GM12878 (cell line): ENCODE results near the gene STX7. TPM values are rescaled to one million over a fixed set of nuclear protein-coding genes. Genes with fewer than 3 reads are reported as not detected.

Experiments used
- ATAC-seq: fragments of 200-7000 bp; cut with Tn5 transposase; 3 replicates; pipeline ENCODE4 v1.9.1; 2020; ENCODE audit warnings: mild to moderate bottlenecking, moderate library complexity
- BruUV-seq: library from RNA; stranded (reverse); fragments of 400-500 nt; replicated peaks from 2 replicates; lab custom pipeline; 2021; lab: Mats Ljungman, UMichigan
- CTCF ChIA-PET: fragments of 300-600 bp; sonication (Branson Sonifier 250); formaldehyde crosslinking; extraction: SDS; loops from one replicate; lab custom pipeline; 2021; ENCODE audit warnings: inconsistent platforms; lab: Yijun Ruan, JAX
- POLR2A ChIA-PET: fragments of 350-600 bp; formaldehyde crosslinking; extraction: SDS; loops from one replicate; lab custom pipeline; 2021; ENCODE audit warnings: inconsistent platforms; lab: Charles Lee
- RAD21 ChIA-PET: fragments of 300-600 bp; sonication (Branson Sonifier 250); formaldehyde crosslinking; loops from one replicate; lab custom pipeline; 2023; ENCODE audit warnings: antibody characterized with exemption; ENCODE audit not compliant: unreplicated experiment; lab: Charles Lee
- SMC1A ChIA-PET: fragments of 300-600 bp; sonication (Branson Sonifier 250); formaldehyde crosslinking; loops from one replicate; lab custom pipeline; 2023; ENCODE audit not compliant: unreplicated experiment, uncharacterized antibody; lab: Charles Lee
- DNase-seq: peaks from one replicate; pipeline ENCODE4 v3.0.0-alpha.2; 2011; ENCODE audit warnings: low read depth, low spot score
- FAIRE-seq: peaks from 3 replicates; lab custom pipeline; 2011; peaks lifted over from hg19 to GRCh38; lab: Jason Lieb, UNC
- H2AFZ ChIP-seq: 2 replicates; pipeline ENCODE4 v1.6.0; 2011; ENCODE audit warnings: low read depth, low read length, control low read depth; ENCODE audit not compliant: control insufficient read depth
- H3K27ac ChIP-seq: 2 replicates; pipeline ENCODE4 v1.5.1; 2011; ENCODE audit warnings: control low read depth; ENCODE audit not compliant: control insufficient read depth, insufficient read depth
- H3K27me3 ChIP-seq, 2 experiments: replicated peaks in 1 of 2; 2 replicates each; pipeline versions ENCODE4 v1.6.0 to v1.6.1; 2011; ENCODE audit warnings: low read length in 1 of 2; ENCODE audit not compliant: control insufficient read depth in 2 of 2, insufficient read depth in 2 of 2
- H3K36me3 ChIP-seq, 2 experiments: 2 replicates each; pipeline ENCODE4 v1.5.1; 2011; ENCODE audit warnings: low read length in 1 of 2; ENCODE audit not compliant: control insufficient read depth in 2 of 2, insufficient read depth in 2 of 2
- H3K4me1 ChIP-seq: 2 replicates; pipeline ENCODE4 v1.6.1; 2011; ENCODE audit warnings: mild to moderate bottlenecking, low read length, moderate library complexity, mixed read lengths; ENCODE audit not compliant: control insufficient read depth, insufficient read depth
- H3K4me2 ChIP-seq: 2 replicates; pipeline ENCODE4 v1.6.0; 2011; ENCODE audit warnings: control low read depth; ENCODE audit not compliant: control insufficient read depth, insufficient read depth
- H3K4me3 ChIP-seq: fragments of 200-600 bp; sonication (generic); 2 replicates; pipeline ENCODE4 v1.5.1; 2016
- H3K79me2 ChIP-seq: 2 replicates; pipeline ENCODE4 v1.6.0; 2011; ENCODE audit warnings: low read length; ENCODE audit not compliant: control insufficient read depth, insufficient read depth
- H3K9ac ChIP-seq: 2 replicates; pipeline ENCODE4 v1.8.0; 2011; ENCODE audit warnings: low read length, control low read depth, mixed read lengths; ENCODE audit not compliant: control insufficient read depth, insufficient read depth
- H3K9me3 ChIP-seq: replicated peaks from 3 replicates; pipeline ENCODE4 v1.5.1; 2011; ENCODE audit warnings: mild to moderate bottlenecking, low read length; ENCODE audit not compliant: control insufficient read depth, insufficient read depth
- H4K20me1 ChIP-seq: 2 replicates; pipeline ENCODE4 v1.6.0; 2011; ENCODE audit not compliant: control insufficient read depth, insufficient read depth
- BACH1 ChIP-seq: fragments of 450-650 bp; IDR thresholded peaks from 2 replicates; pipeline ENCODE4 v1.6.1; 2017; ENCODE audit warnings: mild to moderate bottlenecking, borderline replicate concordance
- EGR1 ChIP-seq, 2 experiments: IDR thresholded peaks; 1 replicate in 1 of 2; 2 replicates in 1 of 2; pipeline ENCODE4 v1.6.1; 2011 to 2012; ENCODE audit warnings: low read depth in 2 of 2, low read length in 2 of 2, borderline replicate concordance in 1 of 2, mild to moderate bottlenecking in 1 of 2, moderate library complexity in 1 of 2
- ESRRA ChIP-seq: IDR thresholded peaks from 2 replicates; pipeline ENCODE4 v1.6.1; 2012; ENCODE audit warnings: mild to moderate bottlenecking, low read length, improper control_type of control experiment
- FOS ChIP-seq: IDR thresholded peaks from 3 replicates; pipeline ENCODE4 v1.6.1; 2011; ENCODE audit warnings: borderline replicate concordance; ENCODE audit not compliant: insufficient read length; ENCODE audit errors: extremely low read depth
- NR2C2 ChIP-seq: IDR thresholded peaks from 2 replicates; pipeline ENCODE4 v1.6.1; 2011; ENCODE audit warnings: borderline replicate concordance, low read depth; ENCODE audit not compliant: control insufficient read depth, insufficient read length
- PAX8 ChIP-seq: fragments of 450-650 bp; IDR thresholded peaks from 2 replicates; pipeline ENCODE4 v1.6.1; 2017; ENCODE audit warnings: mild to moderate bottlenecking, moderate library complexity
- SKIL ChIP-seq: fragments of 450-650 bp; IDR thresholded peaks from 2 replicates; pipeline ENCODE4 v1.6.1; 2017; ENCODE audit warnings: mild to moderate bottlenecking, low read depth, inconsistent platforms; ENCODE audit not compliant: poor library complexity, severe bottlenecking
- ZNF592 ChIP-seq: fragments of 450-650 bp; IDR thresholded peaks from 2 replicates; pipeline ENCODE4 v1.6.1; 2017; ENCODE audit warnings: mild to moderate bottlenecking, moderate library complexity
- WGBS: methylation state at CpG from one replicate; pipeline ENCODE4 v1.1.6; 2016; ENCODE audit warnings: low lambda C conversion rate; ENCODE audit not compliant: insufficient replicate concordance, insufficient coverage; ENCODE audit errors: missing lambda C conversion rate; 5-methylcytosine and 5-hydroxymethylcytosine counted together
- in situ Hi-C: fragments of 300-500 bp; cut with MboI; formaldehyde crosslinking; loops from 9 replicates; pipeline ENCODE4 v1.14.3; 2018; ENCODE audit warnings: mixed read lengths
- intact Hi-C: fragments of 100-400 bp; cut with micrococcal nuclease; formaldehyde crosslinking; loops from one replicate; pipeline ENCODE4 v1.14.2; 2022; ENCODE audit not compliant: unreplicated experiment
- polyA plus RNA-seq, 11 experiments: library from polyadenylated mRNA; depleted of rRNA in 4 of 11; unstranded in 6 of 11; stranded (reverse) in 5 of 11; fragments of >200 nt; fragmentation: Nextera tagmentation in 4 of 11; fragmentation: Illumina TruSeq in 1 of 11; extraction: Ambion mirVana in 4 of 11; extraction: Trizol in 1 of 11; gene quantifications; 1 replicate in 1 of 11; 2 replicates in 10 of 11; pipeline versions ENCODE4 v1.2.1 to v1.2.3, GENCODE V29; 2011 to 2016; ENCODE audit warnings: inconsistent platforms in 2 of 11, missing spikeins in 2 of 11, low read depth in 1 of 11
- total RNA-seq, 4 experiments: library from RNA; depleted of rRNA in 3 of 4; stranded (reverse); fragments of >200 nt in 3 of 4; fragmentation: Illumina TruSeq in 1 of 4; extraction: Trizol in 1 of 4; gene quantifications; 2 replicates each; pipeline versions ENCODE4 v1.2.1 to v1.2.3, GENCODE V29; 2013 to 2021

The STX7 gene
- total and polyA plus RNA-seq, 10 of the 15 experiments (the other 5 are each of a cell fraction or from before 2014, with no cell fraction given), result 26.5 to 75.5 (median 51.3) TPM

- no peaks in the 10 kb centered on the region for H3K27me3 ChIP-seq
- H3K9ac ChIP-seq, result no peak overlapping the region
- no peak for TF ChIP-seq PAX8
- intact Hi-C loops, result no loop called here
- no peaks in the 10 kb centered on the region for H3K79me2 ChIP-seq
- H3K4me2 ChIP-seq, result no peak overlapping the region
- no peaks in the 10 kb centered on the region for H3K36me3 ChIP-seq
- H2AFZ ChIP-seq, result no peak overlapping the region
- BruUV-seq, result no TSS peak
- no peaks in the 10 kb centered on the region for H4K20me1 ChIP-seq
- ATAC-seq (no peak), DNase-seq (no peak), FAIRE-seq (no peak)
- RAD21 ChIA-PET, result no interaction called here
- SMC1A ChIA-PET, result no interaction called here
- POLR2A ChIA-PET, result no interaction called here
- in situ Hi-C loops, result no loop called here
- H3K9me3 ChIP-seq, result no peaks in the 10 kb centered on the region; the same call in 2 of the 3 replicates
- CTCF ChIA-PET, result interaction anchor here (1.3 kb wide), 1 partner anchor 38 kb away, joined by 3 read pairs; no protein-coding TSS in a partner anchor
- no peak overlapping the region for H3K27ac ChIP-seq
- no peak overlapping the region for H3K4me3 ChIP-seq
- no peaks in the 10 kb centered on the region; the same call in 1 of the 2 replicates for H3K4me1 ChIP-seq
- WGBS, result 55% methylated on average over 6 of the region's 6 CpGs
Measured at GRCh38 chr6:132418235-132418965, 94.5 kb downstream of the STX7 start.

- no peak overlapping the region for H3K4me3 ChIP-seq
- in situ Hi-C loops, result no loop called here
- no peaks in the 10 kb centered on the region for H3K36me3 ChIP-seq
- ChIA-PET SMC1A (interaction anchor here (1.6 kb wide), 1 partner anchor 10 kb away, joined by 4 read pairs; no protein-coding TSS in a partner anchor), RAD21 (no interaction called here), POLR2A (no interaction called here), CTCF (interaction anchor here (0.5 to 3.1 kb wide), 2 partner anchors 112 to 135 kb away, joined by 3 to 9 read pairs; no protein-coding TSS in a partner anchor)
- H2AFZ ChIP-seq, result no peak overlapping the region
- H3K79me2 ChIP-seq, result no peaks in the 10 kb centered on the region
- no peak overlapping the region for H3K4me2 ChIP-seq
- no peak overlapping the region for H3K27ac ChIP-seq
- TF ChIP-seq FOS (no peak), ZNF592 (no peak), SKIL (no peak), BACH1 (no peak), ESRRA (no peak), EGR1 (IDR thresholded peaks at IDR 0.05; ENCODE audit: borderline replicate concordance in 1 of 2, low read depth in 2 of 2, low read length in 2 of 2) (no peak), NR2C2 (no peak)
- 90% methylated on average over 5 of the region's 5 CpGs for WGBS
- FAIRE-seq (no peak), DNase-seq (no peak), ATAC-seq (no peak)
- no peaks in the 10 kb centered on the region for H4K20me1 ChIP-seq
- intact Hi-C loops, result no loop called here
- H3K9ac ChIP-seq, result no peak overlapping the region
- no peaks in the 10 kb centered on the region for H3K27me3 ChIP-seq
- no peaks in the 10 kb centered on the region; the same call in 2 of the 3 replicates for H3K9me3 ChIP-seq
- H3K4me1 ChIP-seq, result no peaks in the 10 kb centered on the region; the same call in 1 of the 2 replicates
- BruUV-seq, result no TSS peak
Measured at GRCh38 chr6:132414761-132415160, 98.2 kb downstream of the STX7 start.
